Measurements from ENCODE around the gene BCOR.

DNA sequence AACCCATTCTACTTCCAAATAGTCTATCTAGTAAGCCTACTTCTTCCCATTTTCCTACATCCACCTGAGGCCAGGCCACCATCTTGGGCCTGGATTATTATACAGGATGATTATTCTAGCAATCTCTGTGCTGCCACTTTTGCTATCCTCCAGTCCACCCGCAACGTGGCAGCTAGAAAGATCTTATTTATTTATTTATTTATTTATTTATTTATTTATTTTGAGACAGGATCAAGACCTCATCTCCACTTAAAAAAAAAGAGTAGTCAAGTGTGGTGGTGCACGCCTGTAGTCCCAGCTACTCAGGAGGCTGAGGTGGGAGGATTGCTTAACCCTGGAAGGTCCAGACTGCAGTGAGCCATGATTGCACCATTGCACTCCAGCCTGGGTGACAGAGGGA is 15.2 kb upstream of the BCOR start:
- TF ChIP-seq POLR2AphosphoS5 (IDR thresholded peaks at IDR 0.05; ENCODE audit: low read depth, low read length) (no peak), POLR2A (IDR thresholded peaks at IDR 0.05; ENCODE audit: low read depth, low read length) (no peak)
